Thymus (tissue), 11 donors: ENCODE data around the gene PLCH1. TPM values are rescaled to one million over a fixed set of nuclear protein-coding genes. Genes with fewer than 3 reads are reported as not detected.
"Not testable (repeated sequence)": the region's sequence is repeated elsewhere in the genome, so short reads cannot be mapped to it uniquely, and the experiment has no call there.

ENCODE experiments used
- DNase-seq, 9 donors: peaks; one replicate each; pipeline ENCODE4 v3.0.0-alpha.2; 2013; ENCODE audit warnings: low spot score in 9 of 9, low read depth in 6 of 9, missing footprints in 1 of 9
- H3K27ac ChIP-seq, 2 donors: one replicate each; pipeline ENCODE4 v1.5.1; 2013; ENCODE audit warnings: control low read depth in 1 of 2, low read depth in 1 of 2, low read length in 1 of 2, mild to moderate bottlenecking in 1 of 2, moderate library complexity in 1 of 2
- H3K27me3 ChIP-seq, 2 donors: one replicate each; pipeline ENCODE4 v1.5.1; 2013; ENCODE audit warnings: low read length in 1 of 2; ENCODE audit not compliant: control insufficient read depth in 2 of 2, insufficient read depth in 1 of 2
- H3K36me3 ChIP-seq, 2 donors: one replicate each; pipeline ENCODE4 v1.5.1; 2013; ENCODE audit warnings: low read length in 1 of 2, mild to moderate bottlenecking in 1 of 2, moderate library complexity in 1 of 2; ENCODE audit not compliant: control insufficient read depth in 2 of 2, insufficient read depth in 2 of 2
- H3K4me1 ChIP-seq, 2 donors: one replicate each; pipeline ENCODE4 v1.5.1; 2013; ENCODE audit warnings: low read length in 2 of 2; ENCODE audit not compliant: control insufficient read depth in 2 of 2, insufficient read depth in 2 of 2
- H3K4me3 ChIP-seq, 2 donors: one replicate each; pipeline ENCODE4 v1.5.1; 2013; ENCODE audit warnings: low read length in 2 of 2, control low read depth in 1 of 2, mild to moderate bottlenecking in 1 of 2
- H3K9me3 ChIP-seq, 2 donors: one replicate each; pipeline ENCODE4 v1.5.1; 2013; ENCODE audit warnings: low read length in 1 of 2, mild to moderate bottlenecking in 1 of 2; ENCODE audit not compliant: control insufficient read depth in 2 of 2, insufficient read depth in 1 of 2
- WGBS: extraction: QIAGEN DNeasy Blood & Tissue Kit; methylation state at CpG from one replicate; pipeline ENCODE4 v1.1.7; 2013; 5-methylcytosine and 5-hydroxymethylcytosine counted together
- polyA plus RNA-seq: library from polyadenylated mRNA; stranded (reverse); fragments of 200-250 nt; gene quantifications from one replicate; pipeline ENCODE4 v1.2.3, GENCODE V29; 2013
- total RNA-seq: library from RNA; stranded (reverse); fragments of 120-200 nt; gene quantifications from one replicate; pipeline ENCODE4 v1.2.4, GENCODE V29; 2013
- donor health status: healthy.

PLCH1 gene
- total and polyA plus RNA-seq, 2 donors, result 7.6 to 29.3 TPM

DNA sequence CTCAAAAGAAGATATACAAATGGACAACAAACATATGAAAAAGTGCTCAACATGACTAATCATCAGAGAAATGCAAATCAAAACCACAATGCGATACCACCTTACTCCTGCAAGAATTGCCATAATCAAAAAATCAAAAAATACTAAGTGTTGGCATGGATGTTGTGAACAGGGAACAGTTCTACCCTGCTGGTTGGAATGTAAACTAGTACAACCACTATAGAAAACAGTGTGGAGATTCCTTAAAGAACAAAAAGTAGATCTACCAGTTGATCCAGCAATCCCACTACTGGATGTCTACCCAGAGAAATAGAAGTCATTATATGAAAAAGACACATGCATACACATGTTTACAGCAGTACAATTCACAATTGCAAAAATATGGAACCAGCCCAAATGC is 129.7 kb downstream of the PLCH1 start:
- not testable (repeated sequence) for H3K4me3 ChIP-seq, H3K27ac ChIP-seq, H3K36me3 ChIP-seq, DNase-seq, H3K9me3 ChIP-seq, H3K4me1 ChIP-seq, H3K27me3 ChIP-seq
- 98% methylated on average over 1 of the region's 1 CpG for WGBS

DNA sequence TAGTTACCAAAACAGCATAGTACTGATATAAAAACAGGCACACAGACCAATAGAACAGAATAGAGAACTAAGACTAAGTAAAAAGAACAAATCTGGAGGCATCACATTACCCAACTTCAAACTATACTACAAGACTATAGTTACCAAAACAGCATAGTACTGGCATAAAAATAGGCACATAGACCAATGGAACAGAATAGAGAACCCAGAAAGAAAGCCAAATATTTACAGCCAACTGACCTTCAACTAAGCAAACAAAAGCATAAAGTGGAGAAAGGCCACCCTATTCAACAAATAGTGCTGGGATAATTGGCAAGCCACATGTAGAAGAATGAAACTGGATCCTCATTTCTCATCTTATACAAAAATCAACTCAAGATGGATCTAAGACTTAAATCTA is 130.5 kb downstream of the PLCH1 start:
- DNase-seq, H3K27me3 ChIP-seq, H3K4me1 ChIP-seq, H3K27ac ChIP-seq, H3K36me3 ChIP-seq, H3K4me3 ChIP-seq, H3K9me3 ChIP-seq: not testable (repeated sequence)

DNA sequence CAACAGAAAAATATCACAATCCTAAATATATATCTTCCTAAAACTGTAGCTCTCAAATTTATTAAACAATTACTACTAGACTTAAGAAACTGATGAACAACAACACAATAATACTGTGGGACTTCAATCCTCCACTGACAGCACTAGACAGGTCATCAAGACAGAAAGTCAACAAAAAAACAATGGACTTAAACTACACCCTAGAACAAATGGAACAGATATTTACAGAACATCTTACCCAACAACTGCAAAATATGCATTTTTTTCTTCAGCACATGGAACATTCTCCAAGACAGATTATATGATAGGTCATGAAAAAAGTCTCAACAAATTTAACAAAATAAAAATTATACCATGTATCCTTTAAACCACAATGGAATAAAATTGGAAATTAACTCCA is 133.4 kb downstream of the PLCH1 start:
- H3K27me3 ChIP-seq, result no peaks in the 10 kb centered on the region

DNA sequence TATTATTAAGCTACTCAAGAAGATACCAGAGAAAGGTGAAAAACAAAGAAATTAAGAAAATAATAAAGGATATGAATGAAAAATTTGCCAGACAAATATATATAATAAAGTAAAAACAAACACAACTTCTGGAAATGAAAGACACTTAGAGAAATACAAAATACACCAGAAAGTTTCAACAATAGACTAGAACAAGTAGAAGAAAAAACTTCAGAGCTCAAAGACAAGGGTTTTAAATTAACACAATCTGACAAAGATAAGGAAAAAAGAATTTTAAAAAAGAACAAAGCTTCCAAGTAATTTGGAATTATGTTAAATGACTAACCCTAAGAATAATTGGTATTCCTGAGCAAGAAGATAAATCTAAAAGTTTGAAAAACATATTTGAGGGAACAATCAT is 135.3 kb downstream of the PLCH1 start:
- Histone ChIP-seq H3K27ac (no peak overlapping the region), H3K27me3 (no peaks in the 10 kb centered on the region), H3K9me3 (peaks cover 2 to 8% of the 10 kb centered on the region in 2 donors), H3K36me3 (no peaks in the 10 kb centered on the region), H3K4me1 (peaks cover 0 to 4% of the 10 kb centered on the region in 2 donors), H3K4me3 (no peak overlapping the region)
- no peak for DNase-seq

More for the DNA sequence above, 133.4 kb downstream of the PLCH1 start:
- Histone ChIP-seq H3K4me3 (no peak overlapping the region), H3K36me3 (no peaks in the 10 kb centered on the region), H3K27ac (no peak overlapping the region), H3K4me1 (no peaks in the 10 kb centered on the region), H3K9me3 (peaks cover 2 to 8% of the 10 kb centered on the region in 2 donors)
- no peak for DNase-seq

DNA sequence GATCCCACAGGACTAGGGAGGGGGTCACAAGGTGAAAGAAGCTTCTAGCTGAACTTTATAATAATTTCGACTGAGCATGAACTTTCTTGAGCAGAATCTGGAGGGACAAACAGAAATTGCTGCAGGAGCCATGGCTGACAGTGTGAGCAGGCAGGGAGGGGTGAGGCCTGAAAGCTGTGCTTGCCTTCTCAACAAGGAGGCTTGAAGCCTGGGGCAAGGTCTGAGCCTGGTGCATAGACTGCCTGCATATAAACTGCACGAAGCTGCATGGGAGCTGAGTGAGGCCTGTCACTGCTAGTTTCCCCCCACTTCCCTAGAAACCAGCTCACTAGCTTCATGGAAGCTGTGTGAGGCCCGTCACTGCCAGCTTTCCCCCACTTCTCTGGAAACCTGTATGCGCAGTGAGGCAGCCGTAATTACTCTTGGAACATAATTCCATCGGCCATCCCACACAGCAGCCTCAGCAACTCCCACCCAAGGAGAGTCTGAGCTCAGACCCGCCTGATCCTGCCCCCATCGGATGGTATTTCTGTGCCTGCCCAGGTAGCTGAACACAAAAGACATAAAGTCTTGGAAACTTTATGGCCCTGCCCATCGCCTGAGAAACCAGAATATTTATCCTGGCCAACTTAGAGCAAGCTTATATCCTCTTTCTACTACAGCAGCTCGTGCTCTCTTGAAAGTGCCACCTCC is 136.5 kb downstream of the PLCH1 start:
- Histone ChIP-seq H3K36me3 (no peaks in the 10 kb centered on the region), H3K27ac (no peak overlapping the region), H3K27me3 (no peaks in the 10 kb centered on the region), H3K9me3 (peaks cover 2 to 8% of the 10 kb centered on the region in 2 donors), H3K4me3 (no peak overlapping the region), H3K4me1 (peaks cover 5% of the 10 kb centered on the region in 2 donors)
- WGBS, result 98% methylated on average over 10 of the region's 10 CpGs
- no peak for DNase-seq

DNA sequence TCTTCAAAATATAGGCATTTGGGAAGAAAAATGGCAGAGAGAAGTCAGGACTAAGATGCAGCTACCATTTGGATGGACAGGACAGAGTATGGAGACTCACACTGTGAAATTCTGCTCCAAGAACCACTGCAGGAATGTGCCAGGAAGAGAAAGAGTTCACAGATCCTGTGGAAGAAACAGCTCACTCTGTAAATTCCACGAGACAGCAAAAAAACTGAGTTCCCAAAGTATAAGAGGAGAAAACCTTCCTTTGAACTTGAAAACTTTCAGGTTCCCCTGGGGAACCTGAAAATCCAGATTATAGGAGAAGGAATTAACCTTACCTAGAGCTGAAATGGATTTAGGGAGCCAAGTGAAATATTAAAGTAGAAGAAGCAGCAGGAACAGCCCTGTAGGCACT is 137.1 kb downstream of the PLCH1 start:
- Histone ChIP-seq H3K27ac (no peak overlapping the region), H3K4me1 (peaks cover 7 to 11% of the 10 kb centered on the region in 2 donors), H3K36me3 (no peaks in the 10 kb centered on the region), H3K9me3 (peaks cover 2 to 8% of the 10 kb centered on the region in 2 donors), H3K27me3 (no peaks in the 10 kb centered on the region), H3K4me3 (no peak overlapping the region)
- WGBS, result 98% methylated on average over 1 of the region's 1 CpG
- DNase-seq, result no peak

DNA sequence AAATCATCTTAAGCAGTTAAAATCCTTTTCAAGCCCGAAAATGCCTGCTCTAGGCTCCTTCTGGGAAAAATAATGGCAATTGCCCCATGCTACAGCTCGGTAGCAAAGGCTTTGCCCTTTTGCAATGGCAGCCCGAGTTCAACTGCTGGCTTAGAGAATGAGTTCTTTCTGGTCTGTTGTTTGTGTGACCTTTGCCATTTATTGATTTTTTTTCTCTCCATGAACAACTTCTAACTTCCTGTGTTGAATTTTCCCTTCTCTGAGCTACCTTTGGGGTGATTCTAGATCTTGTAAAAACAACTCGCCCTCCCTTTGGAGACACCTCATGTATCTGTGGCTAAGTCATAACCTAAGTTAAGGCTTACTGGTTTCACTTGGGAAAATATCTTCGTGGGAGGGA is 139.3 kb downstream of the PLCH1 start:
- Histone ChIP-seq H3K4me3 (no peak overlapping the region), H3K9me3 (peaks cover 2 to 8% of the 10 kb centered on the region in 2 donors), H3K27me3 (no peaks in the 10 kb centered on the region), H3K4me1 (peaks cover 7 to 11% of the 10 kb centered on the region in 2 donors), H3K27ac (no peak overlapping the region), H3K36me3 (no peaks in the 10 kb centered on the region)
- 88% methylated on average over 5 of the region's 5 CpGs for WGBS
- DNase-seq, result no peak

DNA sequence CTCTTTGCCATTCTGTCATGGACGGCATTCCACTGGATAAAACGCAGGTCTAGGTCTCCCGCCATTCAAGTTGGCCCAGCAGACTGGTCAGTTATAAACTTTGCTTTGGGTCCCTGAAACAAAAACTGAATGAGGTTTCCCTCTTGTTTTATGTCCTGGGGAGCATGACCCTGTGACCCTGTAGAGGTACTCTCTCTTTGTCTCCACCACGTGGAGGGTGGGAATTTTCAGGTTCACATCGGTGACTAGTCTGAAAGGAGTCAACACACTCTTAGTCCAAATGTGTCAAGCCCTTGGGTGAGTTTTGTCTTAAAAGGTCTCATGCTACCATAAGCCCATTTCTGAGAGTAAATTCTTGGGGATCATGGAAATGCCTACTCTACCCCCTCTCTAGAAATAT is 139.9 kb downstream of the PLCH1 start:
- Histone ChIP-seq H3K27ac (no peak overlapping the region), H3K4me3 (no peak overlapping the region), H3K36me3 (no peaks in the 10 kb centered on the region), H3K9me3 (peaks cover 2 to 8% of the 10 kb centered on the region in 2 donors), H3K4me1 (peaks cover 7 to 11% of the 10 kb centered on the region in 2 donors), H3K27me3 (no peaks in the 10 kb centered on the region)
- no peak for DNase-seq
- WGBS, result 97% methylated on average over 5 of the region's 5 CpGs

DNA sequence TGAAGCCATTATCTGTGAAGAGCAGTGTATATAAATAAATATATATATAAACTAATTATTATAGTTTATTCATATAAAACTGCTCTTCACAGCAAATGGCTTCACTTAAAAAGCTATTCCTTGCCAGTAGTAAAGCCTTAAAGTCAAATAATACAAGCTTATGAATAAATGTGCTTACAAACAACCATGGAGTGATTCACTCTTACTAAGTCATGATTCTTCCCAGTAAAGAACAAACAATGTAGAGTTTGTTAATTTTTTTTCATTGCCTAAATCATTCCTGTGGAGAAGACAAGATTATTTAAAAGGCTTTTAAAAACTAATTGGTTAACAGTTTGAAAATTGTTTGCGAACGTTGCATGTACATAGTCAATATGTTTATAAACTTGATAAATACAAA is 140.7 kb downstream of the PLCH1 start:
- Histone ChIP-seq H3K9me3 (peaks cover 2 to 8% of the 10 kb centered on the region in 2 donors), H3K4me1 (peaks cover 7 to 11% of the 10 kb centered on the region in 2 donors), H3K27me3 (no peaks in the 10 kb centered on the region), H3K36me3 (no peaks in the 10 kb centered on the region), H3K4me3 (no peak overlapping the region), H3K27ac (no peak overlapping the region)
- no peak for DNase-seq
- WGBS, result 99% methylated on average over 2 of the region's 2 CpGs
